ENCODE data around the gene SGMS1.

DNA sequence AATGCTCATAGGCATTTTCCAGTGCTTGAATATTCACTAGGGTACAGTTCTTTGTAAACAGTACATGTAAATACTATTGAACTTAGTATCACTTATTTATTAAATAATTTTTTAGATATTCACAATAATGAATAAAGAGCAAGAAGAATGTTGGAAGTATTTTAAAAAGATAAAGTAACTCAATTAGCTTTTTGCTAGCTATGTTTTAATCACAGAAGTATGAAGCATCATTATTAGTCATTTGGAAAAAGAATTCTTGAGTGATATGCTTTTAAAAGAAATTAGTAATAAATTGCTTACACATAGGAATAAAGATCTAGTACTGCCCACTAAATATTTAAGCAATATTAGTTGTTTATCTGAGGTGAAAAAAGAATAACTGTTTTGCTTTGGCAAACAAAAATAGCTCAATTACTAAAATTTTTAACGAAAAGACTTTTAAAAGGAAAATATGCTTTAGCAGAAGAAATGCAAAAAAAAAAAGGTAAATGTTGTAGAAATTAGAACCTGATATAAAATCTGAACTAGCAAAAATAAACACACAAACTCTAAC lies 66.5 kb downstream of the SGMS1 start:
- TF ChIP-seq CTCF (IDR thresholded peaks at IDR 0.05; ENCODE audit: low read length) (no peak), EZH2 (IDR thresholded peaks at IDR 0.05; ENCODE audit: borderline replicate concordance, low read length) (no peak)

Measured in OCI-LY1 (cell line).